ENCODE measurements around the gene ANKRD13D. TPM values are rescaled to one million over a fixed set of nuclear protein-coding genes. Genes with fewer than 3 reads are reported as not detected.

The ANKRD13D gene
- total and polyA plus RNA-seq, 8 donors, result 18.5 to 96.4 (median 36.8) TPM

DNA sequence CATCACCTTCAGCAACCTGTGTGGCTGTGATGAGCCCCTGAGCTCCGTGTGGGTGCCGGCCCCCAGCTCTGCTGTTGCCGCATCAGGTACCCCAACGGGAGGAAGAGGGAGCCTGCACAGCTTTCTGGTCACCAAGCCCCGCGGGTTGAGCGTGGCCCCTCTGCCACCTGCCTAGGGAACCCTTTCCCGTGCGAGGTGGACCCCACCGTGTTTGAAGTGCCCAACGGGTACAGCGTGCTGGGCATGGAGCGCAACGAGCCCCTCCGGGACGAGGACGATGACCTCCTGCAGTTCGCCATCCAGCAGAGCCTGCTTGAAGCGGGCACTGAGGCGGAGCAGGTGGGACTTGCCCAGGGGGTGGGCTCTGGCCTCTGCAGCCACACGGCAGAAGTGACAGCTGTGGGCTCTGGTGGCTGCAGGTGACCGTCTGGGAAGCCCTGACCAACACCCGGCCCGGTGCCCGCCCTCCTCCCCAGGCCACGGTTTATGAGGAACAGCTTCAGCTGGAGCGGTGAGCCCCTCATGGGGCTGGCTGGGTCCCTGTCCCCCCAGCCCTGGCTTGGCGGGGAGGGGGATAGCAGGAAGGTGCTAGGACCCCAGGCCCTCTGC is 12.3 kb downstream of the ANKRD13D start:
- no peaks in the 10 kb centered on the region for H3K27me3 ChIP-seq
- DNase-seq, result no peak
- H3K27ac ChIP-seq, result peak overlapping the region in 4 of 5 donors; percentile 86 to 96 (median 91)
- WGBS, 5 donors, result 89 to 92% (median 91%) methylated on average over 17 to 28 of the region's 28 CpGs
- intact Hi-C loops (cut with DNase I; ENCODE audit: low total_unique reads), result no loop called here
- H3K36me3 ChIP-seq, result peaks cover 30 to 60% (median 50%) of the 10 kb centered on the region in 4 donors
- no peak for TF ChIP-seq POLR2AphosphoS5 (IDR thresholded peaks at IDR 0.05)
- H3K9me3 ChIP-seq, result no peaks in the 10 kb centered on the region
- H3K4me3 ChIP-seq, result peak overlapping the region in 1 of 4 donors; percentile 93
- H3K4me1 ChIP-seq, result peaks cover 26 to 45% (median 36%) of the 10 kb centered on the region in 4 donors

DNA sequence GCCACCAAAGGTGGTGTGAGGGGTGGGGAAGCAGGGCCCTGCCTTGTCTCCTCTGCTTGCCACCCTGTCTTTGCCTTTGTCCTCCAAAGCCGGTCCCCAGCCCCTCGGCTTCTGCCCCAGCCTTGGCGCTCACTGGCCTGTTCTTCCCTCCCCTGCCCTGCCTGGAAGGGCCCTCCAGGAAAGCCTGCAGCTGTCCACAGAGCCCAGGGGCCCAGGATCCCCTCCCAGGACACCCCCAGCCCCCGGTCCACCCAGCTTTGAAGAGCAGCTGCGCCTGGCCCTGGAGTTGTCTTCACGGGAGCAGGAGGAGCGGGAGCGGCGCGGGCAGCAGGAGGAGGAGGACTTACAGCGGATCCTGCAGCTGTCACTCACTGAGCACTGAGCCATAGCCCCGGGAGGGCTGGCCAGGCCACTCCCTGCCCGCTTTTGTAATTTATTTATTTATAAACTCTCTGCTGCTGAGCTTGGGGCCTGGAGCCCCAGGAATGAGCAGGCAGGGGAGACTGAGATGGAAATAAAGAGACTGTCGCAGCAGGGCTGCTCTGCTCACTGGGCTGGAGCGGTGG is 12.9 kb downstream of the ANKRD13D start:
- intact Hi-C loops (cut with DNase I; ENCODE audit: low total_unique reads), result no loop called here
- DNase-seq, result peak; percentile 67 to 86

DNA sequence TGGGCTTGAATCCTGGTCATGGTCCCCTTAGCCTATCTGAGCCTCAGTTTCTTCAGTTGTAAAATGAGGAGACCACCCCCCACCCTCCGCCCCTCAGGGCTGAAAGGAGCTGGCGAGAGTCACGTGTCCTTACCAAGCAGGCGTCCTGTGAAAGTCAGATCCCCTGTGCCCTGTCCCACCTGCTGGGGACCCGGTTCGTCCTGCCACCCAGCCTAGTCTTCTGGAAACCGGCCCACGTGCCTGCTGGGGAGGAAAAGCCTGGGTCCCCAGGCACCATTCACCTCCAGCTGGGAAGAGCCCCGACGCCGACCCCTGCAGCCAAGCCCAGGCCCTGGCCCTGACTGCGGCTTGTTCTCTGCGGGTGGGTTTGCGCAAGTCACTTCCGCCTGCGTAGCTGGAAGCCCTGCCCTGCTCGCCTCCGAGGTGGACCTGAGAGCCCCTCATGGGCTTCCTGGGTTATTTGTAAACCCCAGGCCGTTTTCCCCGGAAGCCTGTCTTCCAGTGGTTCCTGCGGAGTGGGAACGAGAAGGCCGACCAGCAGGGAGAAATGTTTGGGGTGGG is 13.5 kb downstream of the ANKRD13D start:
- Histone ChIP-seq H3K27ac (peak overlapping the region; percentile 86 to 96 (median 89)), H3K36me3 (peaks cover 28 to 60% (median 50%) of the 10 kb centered on the region in 4 donors), H3K4me3 (peak overlapping the region; percentile 75 to 94 (median 92)), H3K4me1 (peaks cover 26 to 45% (median 36%) of the 10 kb centered on the region in 4 donors), H3K27me3 (no peaks in the 10 kb centered on the region), H3K9me3 (no peaks in the 10 kb centered on the region)
- TF ChIP-seq POLR2A (IDR thresholded peaks at IDR 0.05) (no peak), POLR2AphosphoS5 (IDR thresholded peaks at IDR 0.05) (no peak)
- TF ChIP-seq, protein P1, sequence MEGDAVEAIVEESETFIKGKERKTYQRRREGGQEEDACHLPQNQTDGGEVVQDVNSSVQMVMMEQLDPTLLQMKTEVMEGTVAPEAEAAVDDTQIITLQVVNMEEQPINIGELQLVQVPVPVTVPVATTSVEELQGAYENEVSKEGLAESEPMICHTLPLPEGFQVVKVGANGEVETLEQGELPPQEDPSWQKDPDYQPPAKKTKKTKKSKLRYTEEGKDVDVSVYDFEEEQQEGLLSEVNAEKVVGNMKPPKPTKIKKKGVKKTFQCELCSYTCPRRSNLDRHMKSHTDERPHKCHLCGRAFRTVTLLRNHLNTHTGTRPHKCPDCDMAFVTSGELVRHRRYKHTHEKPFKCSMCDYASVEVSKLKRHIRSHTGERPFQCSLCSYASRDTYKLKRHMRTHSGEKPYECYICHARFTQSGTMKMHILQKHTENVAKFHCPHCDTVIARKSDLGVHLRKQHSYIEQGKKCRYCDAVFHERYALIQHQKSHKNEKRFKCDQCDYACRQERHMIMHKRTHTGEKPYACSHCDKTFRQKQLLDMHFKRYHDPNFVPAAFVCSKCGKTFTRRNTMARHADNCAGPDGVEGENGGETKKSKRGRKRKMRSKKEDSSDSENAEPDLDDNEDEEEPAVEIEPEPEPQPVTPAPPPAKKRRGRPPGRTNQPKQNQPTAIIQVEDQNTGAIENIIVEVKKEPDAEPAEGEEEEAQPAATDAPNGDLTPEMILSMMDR (IDR thresholded peaks at IDR 0.05), result no peak
- DNase-seq, result peak; percentile 62 to 76
- intact Hi-C loops (cut with DNase I; ENCODE audit: low total_unique reads), result no loop called here
- WGBS, 5 donors, result 8 to 21% (median 12%) methylated on average over 6 to 23 of the region's 23 CpGs

More for the DNA sequence above, 12.9 kb downstream of the ANKRD13D start:
- Histone ChIP-seq H3K36me3 (peaks cover 28 to 60% (median 47%) of the 10 kb centered on the region in 4 donors), H3K4me3 (peak overlapping the region; percentile 75 to 94 (median 92)), H3K27ac (peak overlapping the region; percentile 86 to 96 (median 89)), H3K4me1 (peaks cover 26 to 45% (median 36%) of the 10 kb centered on the region in 4 donors), H3K27me3 (no peaks in the 10 kb centered on the region), H3K9me3 (no peaks in the 10 kb centered on the region)
- TF ChIP-seq EP300 (IDR thresholded peaks at IDR 0.05) (no peak), POLR2A (IDR thresholded peaks at IDR 0.05) (no peak), POLR2AphosphoS5 (IDR thresholded peaks at IDR 0.05) (peak in 2 of 3 donors; percentile 9 to 19)
- TF ChIP-seq, protein P1 (IDR thresholded peaks at IDR 0.05), result no peak
- 21 to 54% (median 29%) methylated on average over 15 of the region's 15 CpGs for WGBS, 5 donors

DNA sequence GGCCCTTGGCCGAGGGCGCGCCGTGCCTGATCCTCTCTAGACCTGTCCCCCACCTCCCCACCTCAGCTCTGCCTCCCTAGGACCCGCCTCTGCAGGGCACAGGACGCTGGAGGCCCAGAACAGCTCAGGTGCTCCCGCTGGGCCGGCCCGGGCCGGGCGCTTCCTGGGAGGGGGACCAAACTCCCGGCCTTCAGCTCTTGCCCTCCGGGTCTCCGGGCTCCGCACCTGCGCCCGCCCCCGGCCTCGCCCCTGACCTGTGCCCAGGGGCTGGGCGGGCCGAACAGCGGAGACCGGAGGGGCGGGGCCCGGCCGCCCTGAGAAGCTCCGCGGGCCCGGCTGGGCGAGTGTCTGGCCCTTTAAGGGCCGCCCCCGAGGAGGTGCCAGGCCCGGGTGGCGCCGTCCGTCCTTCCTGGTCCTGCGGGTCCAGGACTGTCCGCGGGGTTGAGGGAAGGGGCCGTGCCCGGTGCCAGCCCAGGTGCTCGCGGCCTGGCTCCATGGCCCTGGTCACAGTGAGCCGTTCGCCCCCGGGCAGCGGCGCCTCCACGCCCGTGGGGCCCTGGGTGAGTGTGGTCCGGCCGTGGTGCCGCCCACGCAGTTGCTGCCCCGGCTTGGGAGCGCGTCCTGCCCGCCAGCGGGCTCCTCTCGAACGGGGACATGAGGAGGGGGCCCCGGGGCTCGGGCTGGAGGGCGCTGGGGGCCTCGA is 14.2 kb downstream of the ANKRD13D start, which contains the start of gene SSH3:
Gene SSH3 (plus strand): TSS at position 399 of the 703 bp plus-strand sequence. CDS start 96 bp downstream, at position 495.
- H3K4me3 ChIP-seq, result peak within 1 kb of the TSS; percentile 75 to 94 (median 92)
- intact Hi-C loops (cut with DNase I; ENCODE audit: low total_unique reads), result no loop called here
- 0 to 1% (median 0%) methylated on average over 4 to 65 of the region's 65 CpGs for WGBS, 5 donors

More for the DNA sequence above, 14.2 kb downstream of the ANKRD13D start, which contains the start of gene SSH3:
- H3K4me1 ChIP-seq, result peaks cover 26 to 42% (median 36%) of the 10 kb centered on the region in 4 donors
- peak; percentile 91 for DNase-seq
- peak within 1 kb of the TSS; percentile 86 to 96 (median 89) for H3K27ac ChIP-seq
- TF ChIP-seq POLR2A (IDR thresholded peaks at IDR 0.05), result no peak
- TF ChIP-seq POLR2AphosphoS5 (IDR thresholded peaks at IDR 0.05), result peak in 2 of 3 donors; percentile 83 to 84
- H3K36me3 ChIP-seq, result peaks cover 29 to 60% (median 52%) of the 10 kb centered on the region in 4 donors
- H3K9me3 ChIP-seq, result no peaks in the 10 kb centered on the region
- no peaks in the 10 kb centered on the region for H3K27me3 ChIP-seq
